HG03575 (cell line): Measurements from ENCODE around the gene JPH3.

Experiments used
- ATAC-seq: cut with Tn5 transposase; IDR thresholded peaks from one replicate; pipeline ENCODE4 v1.9.1; 2021; ENCODE audit not compliant: unreplicated experiment, insufficient number of reproducible peaks, low FRiP score; ENCODE audit errors: extremely low read depth

The JPH3 gene

GRCh38 chr16:87700406-87701077 is 98.2 kb downstream of the JPH3 start:
- no peak for ATAC-seq

- ATAC-seq = no peak
These were observed 98.8 kb downstream of the JPH3 start for GRCh38 chr16:87701078-87701460.

- ATAC-seq = no peak
These were observed 99.2 kb downstream of the JPH3 start for GRCh38 chr16:87701505-87701921.

- ATAC-seq = no peak
These were observed 100.1 kb downstream of the JPH3 start for GRCh38 chr16:87702325-87702811.

DNA sequence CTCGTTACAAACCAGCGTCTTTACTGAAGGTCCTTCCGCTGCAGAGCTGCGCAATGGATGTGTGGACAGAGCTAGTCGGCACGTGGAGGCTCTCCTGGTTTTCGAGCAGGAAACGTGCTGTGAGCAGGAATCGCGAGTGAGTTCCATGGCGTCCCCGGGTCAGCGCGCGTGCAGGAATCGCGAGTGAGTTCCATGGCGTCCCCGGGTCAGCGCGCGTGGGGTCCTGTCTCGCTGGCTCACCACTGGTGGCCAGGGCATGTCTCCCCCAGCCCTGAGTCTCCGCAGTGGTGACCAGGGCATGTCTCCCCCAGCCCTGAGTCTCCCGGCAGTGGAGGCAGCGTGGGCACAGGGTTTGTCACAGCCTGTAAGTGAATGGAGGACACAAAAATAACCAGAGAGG is 100.8 kb downstream of the JPH3 start:
- no peak for ATAC-seq

DNA sequence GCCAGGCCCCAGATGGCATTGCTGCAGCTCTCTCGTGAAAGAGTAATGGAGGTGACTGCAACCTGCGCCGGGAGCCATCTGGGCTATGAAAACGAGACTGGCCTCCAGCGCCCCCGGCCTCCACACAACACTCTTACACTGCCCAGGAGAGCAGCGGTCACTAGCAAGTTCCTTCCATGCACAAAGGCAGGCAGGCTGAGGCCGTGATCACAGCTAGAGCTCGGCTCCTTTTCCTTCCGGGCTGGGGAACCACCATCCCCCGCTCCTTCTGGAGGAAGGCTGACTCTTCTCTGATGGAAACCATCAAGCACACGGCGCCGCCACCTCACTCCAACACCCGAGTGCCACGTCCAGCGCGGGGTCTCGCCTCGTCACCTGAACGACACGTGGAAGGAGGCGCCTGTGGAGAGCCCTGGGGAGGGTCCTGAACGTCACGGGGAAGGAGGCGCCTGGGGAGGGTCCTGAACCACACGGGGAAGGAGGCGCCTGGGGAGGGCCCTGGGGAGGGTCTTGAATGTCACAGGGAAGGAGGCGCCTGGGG is 101.6 kb downstream of the JPH3 start:
- no peak for ATAC-seq

DNA sequence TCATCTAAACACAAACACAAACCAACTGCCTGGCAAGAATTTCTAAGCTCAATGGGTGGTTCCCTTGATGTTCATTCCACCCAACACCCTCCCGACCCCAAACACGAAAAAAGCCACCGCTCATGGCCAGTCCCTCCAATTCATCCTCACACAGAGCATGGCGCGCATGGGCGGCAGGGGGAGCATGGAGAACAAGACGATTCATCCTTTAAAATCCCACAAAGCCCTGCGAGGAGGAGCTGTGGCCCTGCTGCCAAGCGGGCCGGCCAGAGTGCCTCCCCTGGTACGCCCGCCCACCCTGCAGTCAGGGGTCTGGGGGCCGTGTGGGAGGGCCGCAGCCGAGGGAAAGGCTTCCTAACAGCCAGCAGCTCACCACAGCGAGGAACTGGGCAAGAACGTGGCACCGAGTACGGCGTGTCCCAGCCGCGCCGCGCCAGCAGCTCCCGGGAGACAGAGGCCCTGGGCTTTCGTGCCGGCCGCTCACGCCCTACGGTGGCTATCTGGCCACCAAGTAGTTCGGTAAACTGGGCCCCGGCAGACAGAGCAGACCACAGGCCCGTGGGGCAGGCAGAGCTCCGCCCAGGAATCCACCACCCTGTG is 102.5 kb downstream of the JPH3 start:
- no peak for ATAC-seq

DNA sequence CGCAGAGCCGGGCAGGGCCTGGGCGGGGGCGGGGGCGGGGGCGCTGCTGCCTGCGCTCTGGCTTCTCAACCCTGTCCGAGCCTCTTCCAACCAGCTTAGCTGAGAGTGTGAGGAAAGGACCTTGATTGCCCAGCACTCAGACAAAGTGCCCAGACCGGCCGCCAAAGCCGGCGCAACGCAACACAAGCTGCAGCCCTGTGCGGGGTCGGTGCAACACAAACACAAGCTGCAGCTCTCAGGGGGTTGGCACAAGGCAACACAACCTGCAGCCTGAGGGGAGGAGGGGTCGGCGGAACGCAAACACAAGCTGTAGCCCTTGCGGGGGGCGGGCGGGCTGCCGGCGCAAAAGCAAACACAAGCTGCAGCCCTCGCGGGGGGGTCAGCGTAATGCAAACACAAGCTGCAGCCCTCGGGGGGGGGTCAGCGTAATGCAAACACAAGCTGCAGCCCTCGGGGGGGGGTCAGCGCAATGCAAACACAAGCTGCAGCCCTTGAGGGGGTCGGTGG is 103.5 kb downstream of the JPH3 start:
- ATAC-seq = no peak

DNA sequence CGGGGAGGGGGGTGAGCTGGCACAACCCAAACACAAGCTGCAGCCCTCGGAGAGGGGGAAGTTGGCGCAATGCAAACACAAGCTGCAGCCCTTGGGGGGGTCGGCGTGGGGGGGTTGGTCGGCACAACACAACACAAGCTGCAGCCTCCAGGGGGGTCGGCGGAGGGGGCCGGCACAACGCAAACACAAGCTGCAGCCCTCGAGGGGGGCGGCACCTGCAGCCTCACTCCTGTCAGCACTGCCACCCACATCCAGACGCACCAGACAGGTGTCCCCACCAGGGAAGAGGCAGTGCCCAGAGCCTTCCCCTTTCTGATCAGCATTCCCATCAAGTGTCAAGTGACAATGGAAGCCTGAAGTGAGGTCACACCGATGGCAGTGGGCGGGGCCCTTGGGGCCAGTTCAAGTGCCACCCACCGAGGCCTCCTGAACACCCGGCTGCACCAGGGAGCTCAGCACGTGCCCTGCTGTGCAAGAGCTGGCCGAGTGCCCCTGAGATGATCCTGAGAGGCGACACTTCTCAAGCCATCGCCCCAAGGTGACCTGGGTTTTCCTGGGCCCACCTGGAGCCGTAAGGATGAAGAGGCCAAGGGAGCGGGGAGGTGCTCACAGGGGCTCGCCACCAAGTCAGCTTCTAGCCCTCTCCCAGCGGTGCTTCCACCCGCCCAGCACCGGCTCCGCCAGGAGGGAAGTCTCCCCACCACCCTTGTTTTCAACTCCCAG is 104.1 kb downstream of the JPH3 start:
- no peak for ATAC-seq

GRCh38 chr16:87707097-87707496 is 104.8 kb downstream of the JPH3 start:
- ATAC-seq = no peak

- no peak for ATAC-seq
These were observed 105.6 kb downstream of the JPH3 start for GRCh38 chr16:87707714-87708580.

- no peak for ATAC-seq
These were observed 106.8 kb downstream of the JPH3 start for GRCh38 chr16:87708881-87709638.

GRCh38 chr16:87709677-87710076 is 107.4 kb downstream of the JPH3 start:
- ATAC-seq = no peak

DNA sequence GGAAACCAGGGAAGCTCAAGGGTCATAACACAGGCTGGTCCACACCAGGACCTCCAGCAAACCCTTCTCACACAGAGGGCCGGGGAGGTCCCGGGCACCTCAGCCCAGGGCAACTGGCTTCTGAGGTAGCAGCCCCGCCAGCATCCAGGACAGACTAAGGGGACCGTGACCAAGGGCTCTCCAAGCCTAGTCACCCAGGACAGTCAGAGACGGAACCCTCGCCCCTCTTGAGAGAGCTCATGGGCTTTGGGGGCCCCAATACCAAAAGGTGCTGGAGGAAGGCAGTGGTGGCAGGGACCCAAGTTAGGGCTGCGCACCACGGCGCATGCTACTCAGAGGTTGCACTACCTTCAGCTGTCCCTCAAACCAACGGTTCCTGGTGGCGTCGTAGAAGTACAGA is 108.6 kb downstream of the JPH3 start:
- no peak for ATAC-seq

DNA sequence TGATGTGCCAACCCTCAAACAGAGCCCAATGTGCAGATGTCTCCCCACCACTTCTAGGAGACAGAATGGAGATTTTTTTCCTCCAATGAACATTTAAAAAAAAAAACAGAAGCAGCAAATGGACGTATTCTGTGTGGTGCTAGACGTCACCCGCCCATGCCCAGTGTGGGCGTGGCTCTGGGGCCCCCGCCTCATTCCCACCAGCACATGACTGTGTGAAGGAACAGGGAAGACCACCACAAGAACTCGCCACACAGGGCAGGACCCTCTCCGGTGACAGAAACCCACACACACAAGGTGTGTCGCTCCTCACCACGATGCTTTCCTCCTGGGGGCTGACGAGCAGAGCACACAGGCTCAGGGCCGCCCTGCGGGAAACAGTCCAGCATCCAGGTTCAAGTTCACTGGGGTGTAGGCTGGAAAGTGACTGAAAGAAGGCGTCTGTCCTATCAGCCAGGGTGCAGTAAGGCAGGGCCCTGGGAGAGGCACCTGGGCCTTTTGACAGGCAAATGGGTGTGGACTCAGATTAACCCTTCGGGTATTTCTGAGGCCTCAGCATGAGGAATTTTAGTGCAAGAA is 110.0 kb downstream of the JPH3 start:
- no peak for ATAC-seq

GRCh38 chr16:87713451-87714229 is 111.3 kb downstream of the JPH3 start:
- no peak for ATAC-seq

DNA sequence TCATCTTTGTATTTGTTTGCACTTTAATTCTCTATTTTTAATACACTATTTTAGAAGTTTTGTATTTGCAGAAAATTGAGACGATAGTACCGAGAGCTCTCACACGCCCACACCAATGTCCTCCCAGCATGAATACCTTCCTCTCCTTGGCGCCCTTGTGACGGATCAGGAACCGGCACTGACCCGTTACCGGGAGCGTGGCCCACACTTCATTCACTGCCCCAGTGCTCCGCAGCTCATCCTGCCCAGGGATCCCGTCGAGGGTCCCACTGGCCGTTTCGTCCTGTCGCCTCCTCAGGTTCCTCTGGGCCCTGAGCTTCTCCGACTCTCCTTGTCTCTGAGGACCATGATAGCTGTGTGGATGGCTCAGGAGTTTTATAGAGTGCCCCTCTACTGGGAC is 112.9 kb downstream of the JPH3 start:
- ATAC-seq = no peak
